PC-3 (cell line): Measurements from ENCODE around the gene DNAJB5. TPM values are rescaled to one million over a fixed set of nuclear protein-coding genes. Genes with fewer than 3 reads are reported as not detected.

Experiments used
- ATAC-seq: fragments of 200-7000 bp; cut with Tn5 transposase; 2 replicates; pipeline ENCODE4 v1.9.1; 2020; ENCODE audit warnings: mild to moderate bottlenecking, moderate library complexity
- BruUV-seq: library from RNA; stranded (reverse); fragments of 400-500 nt; replicated peaks from 2 replicates; lab custom pipeline; 2021; lab: Mats Ljungman, UMichigan
- CTCF ChIA-PET: fragments of 300-600 bp; sonication (Branson Sonifier 250); formaldehyde crosslinking; loops from one replicate; lab custom pipeline; 2022; ENCODE audit warnings: antibody characterized with exemption; lab: Charles Lee
- POLR2A ChIA-PET: fragments of 300-600 bp; sonication (Branson Sonifier 250); formaldehyde crosslinking; loops from one replicate; lab custom pipeline; 2022; ENCODE audit warnings: antibody characterized with exemption; ENCODE audit not compliant: unreplicated experiment; lab: Charles Lee
- DNase-seq: peaks from one replicate; pipeline ENCODE4 v3.0.0-alpha.2; 2015
- H2AFZ ChIP-seq: fragments of 300-600 bp; sonication (generic); 2 replicates; pipeline ENCODE4 v1.6.0; 2016; ENCODE audit warnings: antibody characterized with exemption, low read length
- H3F3A ChIP-seq: fragments of 300-600 bp; sonication (generic); one replicate; pipeline ENCODE4 v1.6.0; 2017; ENCODE audit warnings: antibody characterized with exemption, low read length, control low read depth, mild to moderate bottlenecking; ENCODE audit not compliant: unreplicated experiment
- H3K27ac ChIP-seq: fragments of 300-600 bp; sonication (generic); 2 replicates; pipeline ENCODE4 v1.5.1; 2016; ENCODE audit warnings: mild to moderate bottlenecking, low read length
- H3K27me3 ChIP-seq: fragments of 300-600 bp; sonication (generic); 2 replicates; pipeline ENCODE4 v1.6.1; 2016; ENCODE audit warnings: low read length, mixed read lengths
- H3K36me3 ChIP-seq: fragments of 300-600 bp; sonication (generic); 2 replicates; pipeline ENCODE4 v1.6.1; 2016; ENCODE audit warnings: low read depth, mixed run types, low read length, mixed read lengths
- H3K4me1 ChIP-seq: fragments of 300-600 bp; sonication (generic); 2 replicates; pipeline ENCODE4 v1.5.1; 2016; ENCODE audit warnings: low read length; ENCODE audit not compliant: insufficient read depth
- H3K4me2 ChIP-seq: fragments of 300-600 bp; sonication (generic); 2 replicates; pipeline ENCODE4 v1.6.0; 2016; ENCODE audit warnings: low read length
- H3K4me3 ChIP-seq: fragments of 300-600 bp; sonication (generic); 2 replicates; pipeline ENCODE4 v1.5.1; 2016; ENCODE audit warnings: mild to moderate bottlenecking, low read length, mixed read lengths
- H3K79me2 ChIP-seq: fragments of 300-600 bp; sonication (generic); 2 replicates; pipeline ENCODE4 v1.6.1; 2017; ENCODE audit warnings: low read length, mixed read lengths
- H3K9ac ChIP-seq: fragments of 300-600 bp; sonication (generic); 2 replicates; pipeline ENCODE4 v1.6.0; 2016; ENCODE audit warnings: mild to moderate bottlenecking, low read length
- H3K9me2 ChIP-seq: fragments of 300-600 bp; sonication (generic); replicated peaks from 2 replicates; pipeline ENCODE4 v1.6.1; 2016; ENCODE audit warnings: mixed run types, low read length, mixed read lengths
- H3K9me3 ChIP-seq: fragments of 300-600 bp; sonication (generic); 2 replicates; pipeline ENCODE4 v1.6.1; 2016; ENCODE audit warnings: low read length, mixed read lengths
- H4K20me1 ChIP-seq: fragments of 300-600 bp; sonication (generic); 2 replicates; pipeline ENCODE4 v1.6.1; 2016; ENCODE audit warnings: low read length, mixed read lengths
- CTCF ChIP-seq: fragments of 300-600 bp; sonication (generic); conservative IDR thresholded peaks from 2 replicates; pipeline ENCODE4 v1.5.1; 2017; ENCODE audit warnings: antibody characterized with exemption, low read depth, mild to moderate bottlenecking, low read length
- EZH2 ChIP-seq: fragments of 300-600 bp; sonication (generic); IDR thresholded peaks from one replicate; pipeline ENCODE4 v1.6.1; 2017; ENCODE audit warnings: antibody characterized with exemption, mild to moderate bottlenecking, low read length; ENCODE audit not compliant: unreplicated experiment
- EZH2phosphoT487 ChIP-seq: fragments of 300-600 bp; sonication (generic); IDR thresholded peaks from 2 replicates; pipeline ENCODE4 v1.6.1; 2018; ENCODE audit warnings: mild to moderate bottlenecking, antibody characterized with exemption, low read length, borderline replicate concordance
- intact Hi-C: fragments of 100-400 bp; cut with micrococcal nuclease; formaldehyde crosslinking; loops from 2 replicates; pipeline ENCODE4 v1.9.0; 2023
- total RNA-seq: library from RNA; depleted of rRNA; stranded (reverse); fragments of >200 nt; gene quantifications from 2 replicates; pipeline ENCODE4 v1.2.3, GENCODE V29; 2014

DNAJB5 gene
- total RNA-seq, 1 experiment from 2014 or later: 9.3 TPM

GRCh38 chr9:34957492-34958410 lies 31.8 kb upstream of the DNAJB5 start, which contains the start of gene PHF24:
TSS of gene PHF24 (plus strand) at chr9:34958285. CDS start at chr9:34971299, 13,014 bp downstream.
- Histone ChIP-seq H3F3A (no peaks in the 10 kb centered on the region), H3K9me3 (no peaks in the 10 kb centered on the region), H2AFZ (no peak within 1 kb of the TSS), H3K36me3 (no peaks in the 10 kb centered on the region), H3K9ac (no peak within 1 kb of the TSS), H3K9me2 (no peaks in the 10 kb centered on the region), H3K79me2 (no peaks in the 10 kb centered on the region), H3K27ac (no peak within 1 kb of the TSS), H3K4me2 (peak within 1 kb of the TSS; percentile 39; the same call in 1 of the 2 replicates), H3K4me1 (no peaks in the 10 kb centered on the region), H4K20me1 (no peaks in the 10 kb centered on the region), H3K4me3 (no peak within 1 kb of the TSS), H3K27me3 (peaks cover 54% of the 10 kb centered on the region)
- DNase-seq (no peak), ATAC-seq (peak; percentile 70)
- ChIA-PET POLR2A (no interaction called here), CTCF (no interaction called here)
- intact Hi-C loops: no loop called here
- no TSS peak for BruUV-seq
- TF ChIP-seq EZH2: no peak
- no peak for TF ChIP-seq CTCF
- TF ChIP-seq EZH2phosphoT487: no peak

GRCh38 chr9:34958411-34958982 lies 31.0 kb upstream of the DNAJB5 start:
- no peak overlapping the region for H2AFZ ChIP-seq
- peaks cover 57% of the 10 kb centered on the region for H3K27me3 ChIP-seq
- H3K9me3 ChIP-seq: no peaks in the 10 kb centered on the region
- H3K4me1 ChIP-seq: no peaks in the 10 kb centered on the region
- TF ChIP-seq EZH2 (no peak), EZH2phosphoT487 (no peak), CTCF (no peak)
- no peaks in the 10 kb centered on the region for H3K79me2 ChIP-seq
- ATAC-seq (no peak), DNase-seq (no peak)
- no TSS peak for BruUV-seq
- no peaks in the 10 kb centered on the region for H3K9me2 ChIP-seq
- H3F3A ChIP-seq: no peaks in the 10 kb centered on the region
- H3K27ac ChIP-seq: no peak overlapping the region
- no peaks in the 10 kb centered on the region for H3K36me3 ChIP-seq
- no peaks in the 10 kb centered on the region for H4K20me1 ChIP-seq
- H3K4me2 ChIP-seq: peak overlapping the region; percentile 39; the same call in 1 of the 2 replicates
- no peak overlapping the region for H3K4me3 ChIP-seq
- intact Hi-C loops: no loop called here
- H3K9ac ChIP-seq: no peak overlapping the region
- ChIA-PET CTCF (no interaction called here), POLR2A (no interaction called here)
